Cerebellar nuclear complex (tissue), 1 donor: ENCODE results near the gene RABL6.
"Not testable (repeated sequence)": the region's sequence is repeated elsewhere in the genome, so short reads cannot be mapped to it uniquely, and the experiment has no call there.

ENCODE experiments used
- DNase-seq, 2 experiments: peaks; one replicate each; lab custom pipeline; 2025; lab: John Stamatoyannopoulos, UW

Gene RABL6

DNA sequence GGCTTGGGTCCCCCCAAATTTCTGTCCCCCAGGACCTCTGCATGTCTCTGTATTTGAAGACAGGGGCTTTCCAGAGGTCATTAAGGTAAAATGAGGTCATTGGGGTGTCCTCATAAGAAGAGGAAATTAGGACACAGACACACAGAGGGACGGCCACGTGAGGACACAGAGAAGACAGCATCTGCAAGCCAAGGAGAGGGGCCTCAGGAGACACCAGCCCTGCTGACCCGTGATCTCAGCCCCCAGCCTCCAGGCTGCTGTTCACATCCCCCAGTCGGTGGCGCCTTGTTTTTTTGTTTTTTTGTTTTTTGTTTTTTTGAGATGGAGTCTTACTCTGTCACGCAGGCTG, 12.8 kb upstream of the RABL6 start:
- no peak for DNase-seq

DNA sequence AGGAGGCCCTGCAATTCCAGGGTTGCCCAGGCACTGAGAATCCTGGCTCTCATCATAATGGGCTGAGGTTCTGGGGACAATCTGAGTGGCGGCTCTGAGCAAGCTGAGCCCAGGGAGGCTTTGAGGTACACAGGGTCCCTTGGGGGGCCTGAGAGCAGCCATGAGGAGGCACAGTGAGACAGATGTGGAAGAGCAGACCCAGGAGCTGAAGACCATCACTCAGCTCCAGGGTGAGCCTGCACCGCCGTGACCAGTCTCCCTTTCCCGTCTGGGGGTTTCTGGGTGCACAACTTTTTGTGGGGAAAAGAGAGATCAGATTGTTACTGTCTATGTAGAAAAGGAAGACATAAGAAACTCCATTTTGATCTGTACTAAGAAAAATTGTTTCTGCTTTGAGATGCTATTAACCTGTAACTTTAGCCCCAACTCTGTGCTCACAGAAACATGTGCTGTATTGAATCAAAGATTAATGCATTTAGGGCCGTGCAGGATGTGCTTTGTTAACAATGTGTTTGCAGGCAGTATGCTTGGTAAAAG, 11.4 kb upstream of the RABL6 start, which contains the start of gene CCDC183:
TSS of gene CCDC183 (plus strand) at position 101 of the 537 bp plus-strand sequence. CDS start at position 161, 60 bp downstream.
- no peak for DNase-seq

GRCh38 chr9:136796775-136797347, 10.9 kb upstream of the RABL6 start:
- DNase-seq: not testable (repeated sequence)

DNA sequence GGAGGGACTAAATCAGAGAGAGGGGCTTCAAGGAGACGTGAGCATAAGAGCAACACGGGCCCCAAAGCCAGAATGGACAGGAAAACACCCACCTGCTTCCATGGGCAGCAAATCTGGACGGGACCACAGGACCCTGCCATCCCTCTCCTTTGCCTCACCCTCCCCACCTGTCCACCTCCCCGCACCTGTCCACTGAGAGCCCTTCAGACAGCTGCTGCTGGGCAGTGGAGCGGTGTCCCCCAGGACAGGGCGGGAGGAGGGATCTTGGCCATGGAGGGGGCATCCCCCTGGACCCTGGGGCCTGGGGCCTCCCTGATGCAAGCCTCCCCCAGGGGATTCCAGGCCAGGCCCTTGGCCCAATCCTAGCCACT, 9.1 kb upstream of the RABL6 start:
- DNase-seq: no peak

DNA sequence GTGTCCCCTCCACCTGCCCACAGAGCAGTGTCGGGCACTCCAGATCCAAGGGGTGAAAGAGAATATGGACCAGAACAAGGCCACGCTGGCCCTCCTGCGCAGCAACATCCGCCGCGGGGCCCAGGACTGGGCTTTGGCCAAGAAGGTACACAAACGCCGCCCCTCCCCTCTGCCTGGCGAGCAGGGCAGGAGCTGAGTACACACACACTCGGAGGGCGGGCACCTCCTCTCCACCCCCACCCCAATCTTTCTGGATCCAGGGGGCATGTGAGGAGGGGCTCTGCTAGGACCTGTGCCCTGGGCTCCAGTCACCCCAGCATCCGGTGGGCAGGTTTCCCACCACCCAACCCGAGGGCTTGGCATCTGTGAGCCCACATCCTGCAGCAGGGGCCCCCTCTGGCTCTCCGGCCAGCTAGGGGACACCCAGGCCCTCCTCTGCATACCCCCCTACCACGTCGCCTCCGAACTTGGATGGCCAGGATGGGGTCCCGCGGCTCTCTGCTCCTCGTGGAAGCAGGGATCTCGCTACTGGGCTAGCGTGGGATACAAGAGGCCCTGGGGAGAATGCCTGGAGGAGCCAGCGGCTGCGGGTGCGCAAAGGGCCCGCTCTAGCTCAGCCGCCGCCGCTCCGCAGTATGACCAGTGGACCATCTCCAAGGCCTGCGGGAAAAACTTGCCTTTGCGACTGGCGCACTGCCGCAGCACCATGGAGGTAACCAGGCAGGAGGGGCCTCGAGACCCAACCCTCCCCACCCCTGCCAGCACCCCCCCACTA, 8.5 kb upstream of the RABL6 start:
- no peak for DNase-seq

- DNase-seq: peak in 1 of 2 experiments; percentile 54
Measured at GRCh38 chr9:136799854-136800657, 7.7 kb upstream of the RABL6 start.

GRCh38 chr9:136802321-136802720, 5.4 kb upstream of the RABL6 start:
- DNase-seq: no peak

DNA sequence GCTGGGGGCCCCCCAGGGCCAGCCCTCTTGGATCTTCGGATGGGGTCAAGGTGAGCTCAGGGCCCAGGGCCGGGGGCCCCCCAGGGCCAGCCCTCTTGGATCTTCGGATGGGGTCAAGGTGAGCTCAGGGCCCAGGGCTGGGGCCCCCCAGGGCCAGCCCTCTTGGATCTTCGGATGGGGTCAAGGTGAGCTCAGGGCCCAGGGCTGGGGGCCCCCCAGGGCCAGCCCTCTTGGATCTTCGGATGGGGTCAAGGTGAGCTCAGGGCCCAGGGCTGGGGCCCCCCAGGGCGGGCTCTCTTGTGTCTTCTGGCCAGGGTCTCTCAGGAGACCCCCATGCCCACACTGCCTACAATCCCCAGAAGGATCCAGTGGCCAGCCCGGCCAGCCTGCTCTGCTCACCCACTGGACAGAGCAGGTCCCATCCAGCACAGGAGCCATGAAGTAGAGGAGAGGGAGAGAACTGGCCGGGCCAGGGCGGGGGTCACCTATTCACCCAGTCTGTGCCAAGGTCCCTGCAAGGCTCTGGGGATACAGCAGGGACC, 4.7 kb upstream of the RABL6 start:
- not testable (repeated sequence) for DNase-seq

- DNase-seq: no peak
Measured at GRCh38 chr9:136803551-136804508, 3.9 kb upstream of the RABL6 start.

DNA sequence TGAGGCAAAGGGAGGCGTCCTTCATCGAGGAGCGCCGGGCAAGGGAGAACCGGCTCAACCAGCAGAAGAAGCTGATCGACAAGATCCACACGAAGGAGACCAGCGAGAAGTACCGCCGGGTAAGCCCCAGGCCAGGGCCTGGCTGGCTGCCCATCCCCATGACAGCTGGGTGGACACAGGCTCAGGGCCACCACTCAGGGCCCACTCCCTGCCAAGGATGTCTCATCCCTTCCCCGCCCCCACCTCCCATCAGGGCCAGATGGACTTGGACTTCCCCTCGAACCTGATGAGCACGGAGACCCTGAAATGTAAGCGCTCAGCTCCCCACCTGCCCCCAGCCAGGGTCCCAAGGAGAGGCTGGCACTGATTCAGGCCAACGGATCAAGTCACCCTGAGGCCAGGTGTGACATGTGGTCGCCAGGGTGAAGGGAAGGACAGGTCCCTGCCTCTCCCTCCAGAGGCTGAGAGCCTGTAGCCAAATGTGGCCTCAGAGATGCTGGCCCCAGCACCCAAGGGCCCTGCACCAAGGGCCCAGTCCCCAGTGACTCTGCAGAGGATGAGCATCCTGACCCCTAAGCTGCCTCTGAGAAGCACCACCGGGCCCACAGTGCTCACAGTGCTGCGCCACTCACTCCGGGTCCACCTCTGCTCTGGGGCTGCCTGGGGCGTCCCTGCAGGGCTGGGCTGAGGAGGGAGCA, 3.1 kb upstream of the RABL6 start:
- no peak for DNase-seq

DNA sequence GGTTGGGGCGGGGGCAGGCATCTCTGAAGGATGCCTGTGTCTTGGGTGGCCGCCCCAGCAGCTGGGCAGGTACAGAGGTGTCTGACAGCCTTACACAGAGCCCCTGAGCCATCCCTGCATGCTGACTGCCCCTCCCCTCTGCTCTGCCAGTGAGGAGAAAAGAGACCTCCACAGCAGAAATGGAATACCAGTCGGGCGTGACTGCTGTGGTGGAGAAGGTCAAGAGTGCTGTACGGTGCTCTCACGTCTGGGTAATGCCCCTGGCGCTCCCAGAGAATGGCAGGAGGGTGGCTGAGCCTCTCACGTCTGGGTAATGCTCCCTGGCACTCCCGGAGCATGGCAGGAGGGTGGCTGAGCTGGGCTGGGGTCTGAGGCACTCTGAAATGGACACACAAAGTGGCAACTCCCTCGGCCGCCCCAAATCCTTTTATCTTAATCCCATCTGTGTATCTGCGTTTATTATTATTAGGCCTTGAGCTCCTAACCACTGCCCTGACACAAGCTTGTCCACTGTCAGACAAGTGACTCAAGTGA, 2.5 kb upstream of the RABL6 start:
- DNase-seq: no peak

- DNase-seq: no peak
Measured at GRCh38 chr9:136806067-136806466, 1.7 kb upstream of the RABL6 start.

DNA sequence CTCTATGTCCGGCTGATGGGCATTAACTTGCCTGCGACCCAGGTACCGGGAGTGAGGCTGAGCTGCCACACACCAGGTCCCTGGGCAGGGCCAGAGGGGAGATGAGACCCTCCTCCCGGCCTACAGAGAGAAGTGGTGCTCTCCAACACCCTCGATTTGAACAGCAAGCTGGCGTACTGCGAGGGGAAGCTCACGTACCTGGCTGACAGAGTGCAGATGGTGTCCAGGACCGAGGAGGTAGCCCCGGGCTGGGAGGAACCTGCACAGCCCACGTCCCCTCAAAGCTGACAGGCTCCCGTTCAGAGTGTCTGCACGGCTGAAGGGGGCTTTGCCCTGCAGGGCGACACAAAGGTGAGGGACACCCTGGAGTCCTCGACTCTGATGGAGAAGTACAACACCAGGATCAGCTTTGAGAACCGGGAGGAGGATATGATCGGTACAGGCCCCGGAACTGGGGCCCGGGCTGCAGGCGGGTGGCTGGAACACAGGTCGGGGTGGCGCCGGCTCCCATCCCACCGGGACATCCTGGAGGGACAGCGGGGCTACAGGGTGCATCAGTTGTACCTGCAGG, 1.0 kb upstream of the RABL6 start:
- no peak for DNase-seq

GRCh38 chr9:136808075-136808805, 492 bp downstream of the RABL6 start:
- no peak for DNase-seq

DNA sequence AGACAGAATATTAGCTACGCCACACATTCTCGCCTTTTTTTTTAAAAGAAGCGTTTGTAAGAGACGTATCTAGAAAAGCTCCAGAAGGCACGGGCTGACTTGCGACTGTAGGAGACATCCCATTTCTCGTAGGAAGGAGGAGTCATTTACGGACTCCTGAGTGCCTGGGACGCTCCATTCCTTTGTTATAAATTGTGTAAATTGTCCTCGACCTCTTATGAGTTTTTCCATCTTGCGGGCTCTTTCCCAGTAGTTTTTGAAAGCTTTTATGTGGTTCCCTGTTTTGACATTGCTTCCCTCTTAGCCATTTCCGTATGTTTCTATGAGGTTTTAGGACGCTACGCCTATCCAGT, 1.0 kb downstream of the RABL6 start:
- no peak for DNase-seq

- DNase-seq: no peak
Measured at GRCh38 chr9:136814725-136815421, 7.1 kb downstream of the RABL6 start.

- no peak for DNase-seq
Measured at GRCh38 chr9:136815422-136815782, 7.7 kb downstream of the RABL6 start.

DNA sequence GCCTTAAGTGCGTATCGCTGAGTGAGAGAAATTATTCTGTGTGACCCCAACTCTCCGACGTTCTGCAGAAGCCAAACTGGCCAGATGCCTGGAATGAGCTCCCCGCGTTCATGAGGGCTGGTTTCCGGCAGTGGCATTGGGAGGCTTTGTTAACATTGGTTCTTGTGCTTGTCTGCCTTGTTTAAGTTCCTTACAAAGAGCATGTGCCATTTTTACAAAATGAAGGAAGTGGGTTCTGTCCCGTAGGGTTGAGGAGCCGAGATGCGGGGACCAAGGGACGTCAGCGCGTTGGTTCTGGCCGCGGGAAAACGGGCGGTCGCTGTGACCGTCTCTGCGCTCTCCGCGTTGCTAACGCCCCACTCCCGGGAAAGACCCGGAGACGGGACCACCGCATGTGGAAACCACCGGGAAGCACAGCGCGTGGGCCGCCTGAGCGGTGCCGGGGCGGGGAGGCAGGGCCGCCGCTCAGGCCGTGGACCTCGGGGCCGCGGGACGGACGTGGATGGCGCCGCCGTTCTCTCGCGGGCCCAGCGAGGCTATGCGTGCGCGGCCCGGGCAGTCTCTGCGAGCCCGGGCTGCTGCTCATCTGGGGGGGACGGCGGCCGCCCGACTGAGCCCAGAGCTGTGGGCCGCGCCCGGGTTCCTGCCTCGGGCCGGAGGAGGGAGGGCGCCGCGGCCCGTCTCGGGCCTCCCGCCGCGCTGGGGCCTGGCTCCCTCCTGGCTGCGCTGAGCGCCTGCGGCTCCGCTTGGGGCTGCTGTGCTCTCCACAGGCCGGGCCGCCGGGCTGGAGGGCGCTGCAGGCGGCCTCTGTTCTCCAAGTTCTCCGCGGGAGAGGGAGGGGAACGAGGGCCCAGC, 13.4 kb downstream of the RABL6 start:
- DNase-seq: no peak
